Uterus (tissue), 2 donors: ENCODE results near the gene HOXD8.

Experiments
- CTCF ChIP-seq, 4 experiments: fragments of 200-600 bp in 2 of 4; fragments of 450-650 bp in 2 of 4; sonication (generic) in 2 of 4; IDR thresholded peaks; one replicate each; pipeline ENCODE4 v1.5.1; 2016 to 2019; ENCODE audit warnings: antibody characterized with exemption in 4 of 4, mild to moderate bottlenecking in 2 of 4, moderate library complexity in 1 of 4
- POLR2A ChIP-seq, 2 donors: fragments of 450-650 bp; IDR thresholded peaks; one replicate each; pipeline ENCODE4 v1.6.1; 2016; ENCODE audit warnings: antibody characterized with exemption in 2 of 2, mild to moderate bottlenecking in 1 of 2, moderate library complexity in 1 of 2

GRCh38 chr2:176150584-176151441 is 21.3 kb downstream of the HOXD8 start:
- no peak for TF ChIP-seq CTCF (IDR thresholded peaks at IDR 0.05)
- no peak for TF ChIP-seq POLR2A (IDR thresholded peaks at IDR 0.05)
